ENCODE results near the gene PCDHGA3. TPM values are rescaled to one million over a fixed set of nuclear protein-coding genes. Genes with fewer than 3 reads are reported as not detected.
"Not testable (repeated sequence)": the region's sequence is repeated elsewhere in the genome, so short reads cannot be mapped to it uniquely, and the experiment has no call there.

PCDHGA3 gene
- total RNA-seq, 1 experiment from 2014 or later, result not detected

DNA sequence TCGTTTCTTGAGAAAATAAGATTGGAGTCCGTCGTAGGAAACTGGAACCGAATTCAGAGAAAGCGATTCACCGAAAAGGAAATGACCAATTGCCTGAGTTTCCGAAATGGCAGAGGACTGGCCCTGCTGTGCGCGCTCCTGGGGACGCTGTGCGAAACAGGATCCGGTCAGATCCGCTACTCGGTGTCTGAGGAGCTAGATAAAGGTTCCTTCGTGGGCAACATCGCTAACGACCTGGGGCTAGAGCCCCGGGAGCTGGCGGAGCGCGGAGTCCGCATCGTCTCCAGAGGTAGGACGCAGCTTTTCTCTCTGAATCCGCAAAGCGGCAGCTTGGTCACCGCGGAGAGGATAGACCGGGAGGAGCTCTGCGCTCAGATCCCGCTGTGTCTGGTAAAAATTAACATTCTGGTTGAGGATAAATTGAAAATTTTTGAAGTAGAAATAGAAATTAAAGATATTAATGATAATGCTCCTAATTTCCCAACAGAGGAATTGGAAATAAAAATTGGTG is 379 bp downstream of the PCDHGA3 start:
- in situ Hi-C loops (cut with HindIII; ENCODE audit: low sequenced_read_pairs), result no loop called here
- DNase-seq (ENCODE audit: low spot score), result no peak

DNA sequence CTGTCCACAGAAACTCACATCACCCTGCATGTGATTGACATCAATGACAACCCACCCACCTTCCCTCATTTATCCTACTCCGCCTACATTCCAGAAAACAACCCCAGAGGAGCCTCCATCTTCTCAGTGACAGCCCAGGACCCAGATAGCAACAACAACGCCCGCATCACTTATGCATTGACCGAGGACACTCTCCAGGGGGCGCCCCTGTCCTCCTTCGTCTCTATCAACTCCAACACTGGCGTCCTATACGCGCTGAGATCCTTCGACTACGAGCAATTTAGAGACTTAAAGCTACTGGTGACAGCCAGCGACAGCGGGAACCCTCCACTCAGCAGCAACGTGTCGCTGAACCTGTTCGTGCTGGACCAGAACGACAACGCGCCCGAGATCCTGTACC is 1.7 kb downstream of the PCDHGA3 start:
- in situ Hi-C loops (cut with HindIII; ENCODE audit: low sequenced_read_pairs), result no loop called here
- DNase-seq (ENCODE audit: low spot score), result no peak

DNA sequence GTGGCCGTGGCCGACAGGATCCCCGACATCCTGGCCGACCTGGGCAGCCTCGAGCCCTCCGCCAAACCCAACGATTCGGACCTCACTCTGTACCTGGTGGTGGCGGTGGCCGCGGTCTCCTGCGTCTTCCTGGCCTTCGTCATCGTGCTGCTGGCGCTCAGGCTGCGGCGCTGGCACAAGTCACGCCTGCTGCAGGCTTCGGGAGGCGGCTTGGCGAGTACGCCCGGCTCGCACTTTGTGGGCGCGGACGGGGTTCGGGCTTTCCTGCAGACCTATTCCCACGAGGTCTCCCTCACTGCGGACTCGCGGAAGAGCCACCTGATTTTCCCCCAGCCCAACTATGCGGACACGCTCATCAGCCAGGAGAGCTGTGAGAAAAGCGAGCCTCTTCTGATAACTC is 2.4 kb downstream of the PCDHGA3 start:
- DNase-seq (ENCODE audit: low spot score); in situ Hi-C loops (cut with HindIII; ENCODE audit: low sequenced_read_pairs): not testable (repeated sequence)

DNA sequence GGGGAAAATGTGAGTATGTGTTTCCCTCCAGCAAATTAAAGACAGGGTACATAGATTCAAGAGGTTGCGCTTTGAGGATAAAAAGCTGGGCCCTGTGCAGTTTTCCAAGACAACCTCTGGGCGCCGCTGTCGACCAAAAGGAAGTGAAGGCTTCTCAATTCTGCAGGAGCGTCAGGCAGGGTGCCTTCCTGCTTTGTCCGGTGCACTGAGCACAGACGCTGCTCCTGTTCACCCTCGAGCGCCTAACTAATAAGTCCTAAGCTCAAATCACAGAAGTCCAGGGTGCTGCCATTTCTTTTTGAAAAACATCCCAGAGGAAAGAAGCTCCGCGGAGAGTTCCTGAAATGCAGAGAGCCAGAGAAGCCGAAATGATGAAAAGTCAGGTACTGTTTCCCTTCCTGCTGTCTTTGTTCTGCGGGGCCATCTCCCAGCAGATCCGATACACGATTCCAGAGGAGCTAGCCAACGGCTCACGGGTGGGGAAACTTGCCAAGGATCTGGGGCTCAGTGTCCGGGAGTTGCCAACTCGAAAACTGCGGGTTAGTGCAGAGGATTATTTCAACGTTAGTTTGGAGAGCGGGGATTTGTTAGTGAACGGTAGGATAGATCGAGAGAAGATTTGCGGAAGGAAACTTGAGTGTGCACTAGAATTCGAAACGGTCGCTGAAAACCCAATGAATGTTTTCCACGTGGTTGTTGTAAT is 6.4 kb downstream of the PCDHGA3 start, which contains the start of gene PCDHGB1:
PCDHGB1 (plus strand) TSS at position 183 of the 703 bp plus-strand sequence; CDS start at position 345, 162 bp downstream.
- in situ Hi-C loops (cut with HindIII; ENCODE audit: low sequenced_read_pairs), result no loop called here
- DNase-seq (ENCODE audit: low spot score), result peak; percentile 31

DNA sequence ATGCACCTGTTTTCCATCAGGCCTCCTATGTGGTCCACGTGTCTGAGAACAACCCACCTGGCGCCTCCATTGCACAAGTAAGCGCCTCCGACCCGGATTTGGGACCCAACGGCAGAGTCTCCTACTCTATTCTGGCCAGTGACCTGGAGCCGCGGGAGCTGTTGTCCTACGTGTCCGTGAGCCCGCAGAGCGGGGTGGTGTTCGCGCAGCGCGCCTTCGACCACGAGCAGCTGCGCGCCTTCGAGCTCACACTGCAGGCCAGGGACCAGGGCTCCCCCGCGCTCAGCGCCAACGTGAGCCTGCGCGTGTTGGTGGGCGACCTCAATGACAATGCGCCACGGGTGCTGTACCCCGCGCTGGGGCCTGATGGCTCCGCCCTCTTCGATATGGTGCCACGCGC is 8.0 kb downstream of the PCDHGA3 start:
- no peak for DNase-seq (ENCODE audit: low spot score)
- in situ Hi-C loops (cut with HindIII; ENCODE audit: low sequenced_read_pairs), result no loop called here

DNA sequence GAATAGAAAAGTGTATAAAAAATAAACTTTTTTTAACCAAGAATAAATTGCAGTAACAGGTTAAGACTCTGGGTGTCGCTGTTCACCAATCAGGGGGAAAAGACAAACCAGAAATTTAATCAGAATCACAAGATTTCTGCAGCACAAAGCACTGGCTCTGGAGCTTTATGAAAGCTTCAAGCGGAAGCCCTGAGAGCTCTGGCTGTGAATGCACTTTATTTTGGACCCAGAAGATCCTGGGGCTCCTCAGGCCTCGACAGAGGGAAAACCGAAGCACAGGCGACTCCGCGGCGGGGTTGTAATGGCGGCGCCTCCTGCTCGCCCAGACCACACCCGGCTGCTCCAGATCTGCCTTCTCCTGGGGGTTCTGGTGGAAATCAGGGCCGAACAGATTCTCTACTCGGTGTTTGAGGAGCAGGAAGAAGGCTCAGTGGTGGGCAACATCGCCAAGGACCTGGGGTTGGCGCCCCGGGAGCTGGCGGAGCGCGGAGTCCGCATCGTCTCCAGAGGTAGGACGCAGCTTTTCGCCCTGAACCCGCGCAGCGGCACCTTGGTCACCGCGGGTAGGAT is 11.4 kb downstream of the PCDHGA3 start, which contains the start of gene PCDHGA4:
PCDHGA4 (plus strand) TSS at position 122 of the 570 bp plus-strand sequence; CDS start at position 209, 87 bp downstream.
- in situ Hi-C loops (cut with HindIII; ENCODE audit: low sequenced_read_pairs), result no loop called here
- DNase-seq (ENCODE audit: low spot score), result no peak

DNA sequence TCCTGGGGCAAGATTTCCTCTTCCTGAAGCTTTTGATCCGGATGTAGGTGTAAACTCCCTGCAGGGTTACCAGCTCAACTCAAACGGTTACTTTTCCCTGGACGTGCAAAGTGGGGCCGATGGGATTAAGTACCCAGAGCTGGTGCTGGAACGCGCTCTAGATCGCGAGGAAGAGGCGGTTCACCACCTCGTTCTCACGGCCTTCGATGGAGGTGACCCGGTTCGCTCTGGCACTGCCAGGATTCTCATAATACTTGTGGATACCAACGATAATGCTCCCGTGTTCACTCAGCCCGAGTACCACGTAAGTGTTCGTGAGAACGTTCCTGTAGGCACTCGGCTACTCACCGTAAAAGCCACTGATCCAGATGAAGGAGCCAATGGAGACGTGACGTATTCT is 12.0 kb downstream of the PCDHGA3 start:
- in situ Hi-C loops (cut with HindIII; ENCODE audit: low sequenced_read_pairs), result no loop called here
- no peak for DNase-seq (ENCODE audit: low spot score)

DNA sequence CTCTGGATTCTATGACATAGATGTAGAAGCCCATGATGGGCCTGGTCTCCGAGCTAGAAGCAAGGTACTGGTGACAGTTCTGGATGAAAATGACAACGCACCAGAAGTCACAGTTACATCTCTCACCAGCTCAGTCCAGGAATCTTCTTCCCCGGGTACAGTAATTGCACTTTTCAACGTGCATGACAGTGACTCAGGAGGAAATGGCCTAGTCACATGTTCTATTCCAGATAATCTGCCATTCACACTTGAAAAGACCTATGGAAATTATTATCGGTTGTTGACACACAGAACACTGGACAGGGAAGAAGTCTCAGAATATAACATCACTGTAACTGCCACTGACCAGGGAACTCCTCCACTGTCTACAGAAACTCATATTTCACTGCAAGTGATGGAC is 12.5 kb downstream of the PCDHGA3 start:
- in situ Hi-C loops (cut with HindIII; ENCODE audit: low sequenced_read_pairs), result no loop called here
- DNase-seq (ENCODE audit: low spot score), result no peak

DNA sequence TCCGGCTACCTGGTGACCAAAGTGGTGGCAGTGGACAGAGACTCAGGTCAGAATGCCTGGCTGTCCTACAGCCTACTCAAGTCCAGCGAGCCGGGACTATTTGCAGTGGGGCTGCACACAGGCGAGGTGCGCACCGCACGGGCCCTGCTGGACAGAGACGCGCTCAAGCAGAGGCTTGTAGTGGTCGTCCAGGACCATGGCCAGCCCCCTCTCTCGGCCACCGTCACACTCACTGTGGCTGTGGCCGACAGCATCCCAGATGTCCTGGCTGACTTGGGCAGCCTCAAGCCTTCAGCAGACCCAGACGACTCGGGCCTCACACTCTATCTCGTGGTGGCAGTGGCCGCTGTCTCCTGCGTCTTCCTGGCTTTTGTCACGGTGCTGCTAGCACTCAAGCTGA is 13.3 kb downstream of the PCDHGA3 start:
- DNase-seq (ENCODE audit: low spot score), result no peak
- in situ Hi-C loops (cut with HindIII; ENCODE audit: low sequenced_read_pairs), result no loop called here

DNA sequence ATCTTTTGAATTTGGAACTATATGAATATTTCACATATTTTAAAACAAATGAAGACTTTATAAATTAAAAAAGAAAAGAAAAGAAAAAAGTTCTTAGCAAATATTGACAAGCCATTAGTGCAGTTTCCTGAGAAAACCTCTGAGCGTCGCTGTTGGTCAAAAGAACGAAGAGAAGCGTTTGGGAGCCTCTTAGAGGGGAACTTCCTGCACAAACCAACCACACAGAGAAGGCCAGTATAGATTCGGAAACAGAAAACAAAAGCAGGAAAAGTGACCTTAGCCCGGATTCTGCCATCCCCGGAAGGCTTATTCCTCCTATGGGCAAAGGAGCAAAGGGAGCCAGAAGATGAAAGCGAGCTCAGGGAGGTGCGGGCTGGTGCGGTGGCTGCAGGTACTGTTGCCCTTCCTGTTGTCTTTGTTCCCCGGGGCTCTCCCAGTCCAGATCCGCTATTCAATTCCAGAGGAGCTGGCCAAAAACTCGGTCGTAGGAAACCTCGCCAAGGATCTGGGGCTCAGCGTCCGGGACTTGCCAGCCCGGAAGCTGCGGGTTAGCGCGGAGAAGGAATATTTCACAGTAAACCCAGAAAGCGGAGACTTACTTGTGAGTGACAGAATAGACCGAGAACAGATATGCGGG is 16.3 kb downstream of the PCDHGA3 start, which contains the start of gene PCDHGB2:
PCDHGB2 (plus strand) TSS at position 205 of the 637 bp plus-strand sequence; CDS start at position 347, 142 bp downstream.
- in situ Hi-C loops (cut with HindIII; ENCODE audit: low sequenced_read_pairs), result no loop called here

DNA sequence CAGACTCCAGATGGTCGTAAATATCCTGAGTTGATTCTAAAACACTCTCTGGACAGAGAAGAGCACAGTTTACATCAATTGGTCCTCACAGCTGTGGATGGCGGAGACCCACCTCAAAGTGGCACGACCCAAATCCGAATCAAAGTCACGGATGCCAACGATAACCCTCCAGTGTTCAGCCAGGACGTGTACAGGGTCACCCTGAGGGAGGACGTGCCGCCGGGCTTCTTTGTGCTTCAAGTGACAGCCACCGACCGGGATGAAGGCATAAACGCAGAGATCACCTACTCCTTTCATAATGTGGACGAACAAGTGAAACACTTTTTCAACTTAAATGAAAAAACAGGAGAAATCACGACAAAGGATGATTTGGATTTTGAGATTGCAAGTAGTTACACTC is 17.1 kb downstream of the PCDHGA3 start:
- no peak for DNase-seq (ENCODE audit: low spot score)
- in situ Hi-C loops (cut with HindIII; ENCODE audit: low sequenced_read_pairs), result no loop called here

More for the DNA sequence above, 16.3 kb downstream of the PCDHGA3 start, which contains the start of gene PCDHGB2:
- peak; percentile 32 for DNase-seq (ENCODE audit: low spot score)

DNA sequence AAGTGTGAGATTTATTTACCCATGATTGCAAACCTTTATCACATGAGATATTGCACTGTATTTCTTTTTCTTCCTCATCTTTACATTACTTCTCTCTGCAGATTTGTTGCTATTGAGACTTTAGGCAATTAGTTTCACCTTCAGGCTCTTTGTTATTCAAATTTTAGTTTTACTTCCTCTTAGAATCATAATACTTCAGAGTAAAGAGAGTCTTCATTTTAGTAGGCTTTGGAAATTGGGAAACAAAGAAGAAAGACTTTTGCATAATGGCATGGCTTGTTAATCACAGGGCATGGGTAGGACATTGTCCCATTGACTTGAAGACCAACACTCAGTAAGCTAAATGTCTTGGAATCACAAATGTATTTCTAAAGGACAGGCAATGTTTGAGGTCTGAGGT is 19.1 kb downstream of the PCDHGA3 start:
- in situ Hi-C loops (cut with HindIII; ENCODE audit: low sequenced_read_pairs), result no loop called here
- no peak for DNase-seq (ENCODE audit: low spot score)

DNA sequence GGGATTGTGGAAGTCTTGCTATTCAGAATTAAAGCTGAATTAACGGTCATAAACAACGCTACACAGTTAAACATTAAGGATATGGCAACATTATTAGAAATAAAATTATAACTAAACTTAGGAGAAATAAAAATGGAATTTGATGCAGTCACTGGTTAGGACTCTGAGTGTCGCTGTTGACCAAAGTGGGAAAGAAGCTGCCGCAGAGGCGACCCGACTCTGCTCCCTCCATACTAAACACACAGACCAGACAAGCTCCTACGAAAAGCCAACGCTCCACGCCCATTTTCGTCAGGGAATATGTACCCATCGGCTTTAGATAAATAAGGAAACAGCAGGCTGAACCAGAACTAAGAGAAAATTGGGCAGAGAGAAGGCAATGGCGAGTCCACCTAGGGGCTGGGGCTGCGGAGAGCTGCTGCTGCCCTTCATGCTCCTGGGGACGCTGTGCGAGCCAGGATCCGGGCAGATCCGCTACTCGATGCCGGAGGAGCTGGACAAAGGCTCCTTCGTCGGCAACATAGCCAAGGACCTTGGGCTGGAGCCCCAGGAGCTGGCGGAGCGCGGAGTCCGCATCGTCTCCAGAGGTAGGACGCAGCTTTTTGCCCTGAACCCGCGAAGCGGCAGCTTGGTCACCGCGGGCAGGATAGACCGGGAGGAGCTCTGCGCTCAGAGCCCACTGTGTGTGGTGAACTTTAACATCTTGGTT is 20.5 kb downstream of the PCDHGA3 start, which contains the start of gene PCDHGA5:
PCDHGA5 (plus strand) TSS at position 211 of the 709 bp plus-strand sequence; CDS start at position 380, 169 bp downstream.
- DNase-seq (ENCODE audit: low spot score), result peak; percentile 25
- in situ Hi-C loops (cut with HindIII; ENCODE audit: low sequenced_read_pairs), result no loop called here

DNA sequence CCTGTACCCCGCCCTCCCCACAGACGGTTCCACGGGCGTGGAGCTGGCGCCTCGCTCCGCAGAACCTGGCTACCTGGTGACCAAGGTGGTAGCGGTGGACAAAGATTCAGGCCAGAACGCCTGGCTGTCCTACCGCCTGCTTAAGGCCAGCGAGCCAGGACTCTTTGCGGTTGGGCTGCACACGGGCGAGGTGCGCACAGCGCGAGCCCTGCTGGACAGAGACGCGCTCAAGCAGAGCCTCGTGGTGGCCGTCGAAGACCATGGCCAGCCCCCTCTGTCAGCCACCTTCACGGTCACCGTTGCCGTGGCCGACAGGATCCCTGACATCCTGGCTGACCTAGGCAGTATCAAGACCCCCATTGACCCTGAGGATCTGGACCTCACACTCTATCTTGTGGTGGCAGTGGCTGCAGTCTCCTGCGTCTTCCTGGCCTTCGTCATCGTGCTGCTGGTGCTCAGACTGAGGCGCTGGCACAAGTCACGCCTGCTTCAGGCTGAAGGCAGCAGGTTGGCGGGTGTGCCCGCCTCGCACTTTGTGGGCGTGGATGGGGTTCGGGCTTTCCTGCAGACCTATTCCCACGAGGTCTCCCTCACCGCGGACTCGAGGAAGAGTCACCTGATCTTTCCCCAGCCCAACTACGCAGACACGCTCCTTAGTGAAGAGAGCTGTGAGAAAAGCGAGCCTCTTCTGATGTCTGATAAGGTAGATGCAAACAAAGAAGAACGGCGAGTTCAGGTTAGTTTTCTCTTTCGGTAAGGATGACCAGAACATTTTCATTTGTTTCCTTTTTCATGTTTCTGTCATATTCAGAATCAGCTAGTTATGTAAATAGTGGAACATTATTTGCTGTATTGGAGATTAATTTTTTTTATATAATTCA is 22.6 kb downstream of the PCDHGA3 start:
- DNase-seq (ENCODE audit: low spot score), result no peak
- in situ Hi-C loops (cut with HindIII; ENCODE audit: low sequenced_read_pairs), result no loop called here

DNA sequence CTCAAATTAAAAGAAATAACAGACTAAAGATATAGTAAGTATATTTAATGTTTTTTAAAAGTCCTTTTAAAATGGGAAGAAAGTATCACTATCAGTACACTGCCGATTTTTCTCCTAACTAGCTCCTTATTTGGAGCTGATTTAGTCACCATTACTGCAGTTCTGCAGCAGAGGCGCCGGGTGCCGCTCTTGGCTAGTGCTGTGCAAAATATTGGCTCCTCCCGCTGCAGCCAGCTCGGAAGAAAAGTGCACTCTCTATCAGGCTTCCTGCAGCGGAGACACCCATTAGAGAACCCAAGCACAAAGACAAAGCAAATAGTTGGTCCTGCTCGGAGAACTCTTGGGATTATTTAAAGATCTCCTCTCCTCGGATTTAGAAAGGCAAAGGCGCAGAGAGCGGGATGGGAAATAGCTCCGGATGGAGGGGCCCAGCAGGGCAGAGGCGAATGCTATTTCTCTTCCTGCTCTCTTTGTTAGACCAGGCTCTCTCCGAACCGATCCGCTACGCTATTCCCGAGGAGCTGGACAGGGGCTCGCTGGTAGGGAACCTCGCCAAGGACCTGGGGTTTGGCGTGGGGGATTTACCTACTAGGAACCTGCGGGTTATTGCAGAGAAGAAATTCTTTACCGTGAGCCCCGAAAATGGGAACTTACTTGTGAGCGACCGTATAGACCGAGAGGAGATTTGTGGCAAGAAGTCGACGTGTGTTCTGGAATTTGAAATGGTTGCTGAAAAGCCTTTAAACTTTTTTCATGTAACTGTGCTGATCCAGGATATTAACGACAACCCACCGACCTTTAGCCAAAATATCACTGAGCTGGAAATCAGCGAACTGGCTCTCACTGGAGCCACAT is 26.6 kb downstream of the PCDHGA3 start, which contains the start of gene PCDHGB3:
PCDHGB3 (plus strand) TSS at position 249 of the 855 bp plus-strand sequence; CDS start at position 402, 153 bp downstream.
- in situ Hi-C loops (cut with HindIII; ENCODE audit: low sequenced_read_pairs), result no loop called here
- no peak for DNase-seq (ENCODE audit: low spot score)

DNA sequence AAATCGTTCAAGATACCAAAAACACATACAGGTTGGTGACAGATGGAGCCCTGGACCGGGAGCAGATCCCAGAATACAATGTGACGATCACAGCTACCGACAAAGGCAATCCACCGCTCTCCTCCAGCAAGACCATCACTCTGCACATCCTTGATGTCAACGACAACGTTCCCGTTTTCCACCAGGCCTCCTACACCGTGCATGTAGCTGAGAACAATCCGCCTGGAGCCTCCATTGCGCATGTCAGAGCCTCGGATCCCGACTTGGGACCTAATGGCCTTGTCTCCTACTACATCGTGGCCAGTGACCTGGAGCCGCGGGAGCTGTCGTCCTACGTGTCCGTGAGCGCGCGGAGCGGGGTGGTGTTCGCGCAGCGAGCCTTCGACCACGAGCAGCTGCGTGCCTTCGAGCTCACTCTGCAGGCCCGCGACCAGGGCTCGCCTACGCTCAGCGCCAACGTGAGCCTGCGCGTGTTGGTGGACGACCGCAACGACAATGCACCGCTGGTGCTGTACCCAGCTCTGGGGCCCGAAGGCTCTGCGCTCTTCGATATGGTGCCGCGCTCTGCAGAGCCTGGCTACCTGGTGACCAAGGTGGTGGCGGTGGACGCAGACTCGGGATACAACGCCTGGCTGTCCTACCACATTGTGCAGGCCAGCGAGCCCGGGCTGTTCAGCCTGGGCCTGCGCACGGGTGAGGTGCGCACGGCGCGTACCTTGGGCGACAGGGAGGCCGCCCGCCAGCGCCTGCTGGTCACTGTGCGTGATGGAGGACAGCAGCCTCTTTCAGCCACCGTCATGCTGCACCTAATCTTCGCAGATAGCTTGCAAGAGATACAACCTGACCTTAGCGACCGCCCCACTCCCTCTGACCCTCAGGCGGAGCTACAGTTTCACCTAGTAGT is 28.2 kb downstream of the PCDHGA3 start:
- no peak for DNase-seq (ENCODE audit: low spot score)
- in situ Hi-C loops (cut with HindIII; ENCODE audit: low sequenced_read_pairs), result no loop called here

Measured in G401 (cell line).